GM21367 (cell line): Measurements from ENCODE around the gene SETDB1.

ENCODE experiments used
- ATAC-seq: cut with Tn5 transposase; IDR thresholded peaks from one replicate; pipeline ENCODE4 v1.9.1; 2021; ENCODE audit not compliant: unreplicated experiment

SETDB1 gene

DNA sequence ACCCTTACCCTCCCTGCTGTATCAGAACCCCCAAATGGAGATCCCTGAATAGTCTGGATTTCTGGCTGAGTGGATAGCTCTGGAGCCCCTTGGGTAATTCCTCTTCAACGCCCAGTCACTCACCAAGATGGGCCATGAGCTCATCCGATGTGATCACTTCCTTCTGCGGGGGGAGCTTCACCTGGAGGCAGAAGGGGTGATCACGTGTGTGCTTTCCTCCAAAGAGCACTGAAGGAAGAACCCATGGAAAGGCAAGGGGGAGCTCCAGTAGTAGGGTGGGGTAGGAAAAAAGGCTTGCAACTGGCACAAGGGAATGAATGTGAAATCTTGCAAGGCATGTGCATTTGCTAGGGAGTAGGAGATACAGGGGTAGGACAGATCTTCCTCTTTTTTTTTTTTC is 75.4 kb downstream of the SETDB1 start:
- no peak for ATAC-seq

GRCh38 chr1:151002051-151002450 is 75.9 kb downstream of the SETDB1 start:
- no peak for ATAC-seq

DNA sequence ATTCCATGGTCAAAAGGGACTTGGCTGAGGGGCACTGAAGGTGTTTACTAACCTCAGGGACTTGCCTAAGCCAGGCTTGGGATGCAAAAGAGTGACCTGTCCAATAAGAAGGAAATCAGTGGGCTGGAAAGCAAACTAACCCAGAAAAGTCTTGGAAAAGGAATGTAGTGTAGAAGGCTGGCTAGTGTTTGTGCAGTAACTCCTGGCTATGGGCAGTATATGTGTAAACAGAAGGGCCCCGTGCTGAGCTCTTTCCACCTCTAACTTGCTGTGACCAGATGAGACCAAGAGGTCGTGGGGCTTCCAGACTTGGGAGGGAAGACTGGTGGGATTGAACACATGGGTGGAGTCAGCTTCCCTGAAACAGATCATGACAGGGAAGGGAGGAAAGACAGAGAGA is 76.4 kb downstream of the SETDB1 start:
- no peak for ATAC-seq

DNA sequence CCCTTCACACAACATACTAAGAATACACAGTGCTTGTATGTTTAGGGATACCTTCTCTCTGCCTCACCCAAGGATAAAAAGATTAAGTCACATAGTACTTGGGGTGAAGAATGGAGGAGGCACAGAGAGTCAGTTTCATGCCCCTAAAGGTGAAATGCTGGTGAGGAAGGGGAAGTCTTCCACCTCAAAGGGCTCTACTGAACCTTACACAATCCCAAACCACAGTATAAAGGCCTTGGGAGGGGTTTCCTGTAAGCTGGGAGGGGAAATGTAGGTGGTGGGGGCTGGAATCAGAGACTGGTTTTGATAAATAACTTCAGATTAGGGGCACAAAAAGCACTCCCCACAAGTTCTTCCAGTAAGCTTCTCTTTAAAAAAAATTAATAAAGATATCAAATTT is 77.0 kb downstream of the SETDB1 start:
- ATAC-seq: no peak

DNA sequence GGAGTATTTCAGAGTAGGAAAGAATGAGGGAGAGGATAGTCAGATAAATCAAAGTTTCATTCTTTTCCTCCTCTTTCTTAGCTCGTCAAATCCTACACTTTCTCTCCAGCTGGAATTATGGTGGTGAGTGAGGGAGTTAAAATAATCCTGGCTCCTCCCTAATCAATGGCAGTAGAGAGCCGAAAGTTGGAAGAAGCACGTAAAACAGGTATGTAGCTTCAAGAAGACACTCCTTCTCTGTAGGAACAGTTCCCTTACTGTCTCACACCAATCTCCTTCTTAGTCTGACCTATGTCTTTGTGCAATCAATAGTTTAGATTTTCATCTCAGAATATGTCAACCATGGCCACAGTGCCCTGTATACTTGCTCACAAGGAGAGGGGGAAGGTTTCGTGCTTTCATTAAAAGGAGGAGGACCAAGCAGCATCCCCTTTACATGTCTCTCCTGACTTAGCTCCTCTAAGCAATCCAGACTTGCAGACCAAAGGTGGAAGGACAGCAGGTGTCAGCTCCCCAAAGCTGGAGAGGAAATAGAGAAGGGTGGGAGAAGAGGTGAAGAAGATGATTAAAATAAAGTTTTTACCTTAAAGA is 79.7 kb downstream of the SETDB1 start:
- ATAC-seq: no peak

DNA sequence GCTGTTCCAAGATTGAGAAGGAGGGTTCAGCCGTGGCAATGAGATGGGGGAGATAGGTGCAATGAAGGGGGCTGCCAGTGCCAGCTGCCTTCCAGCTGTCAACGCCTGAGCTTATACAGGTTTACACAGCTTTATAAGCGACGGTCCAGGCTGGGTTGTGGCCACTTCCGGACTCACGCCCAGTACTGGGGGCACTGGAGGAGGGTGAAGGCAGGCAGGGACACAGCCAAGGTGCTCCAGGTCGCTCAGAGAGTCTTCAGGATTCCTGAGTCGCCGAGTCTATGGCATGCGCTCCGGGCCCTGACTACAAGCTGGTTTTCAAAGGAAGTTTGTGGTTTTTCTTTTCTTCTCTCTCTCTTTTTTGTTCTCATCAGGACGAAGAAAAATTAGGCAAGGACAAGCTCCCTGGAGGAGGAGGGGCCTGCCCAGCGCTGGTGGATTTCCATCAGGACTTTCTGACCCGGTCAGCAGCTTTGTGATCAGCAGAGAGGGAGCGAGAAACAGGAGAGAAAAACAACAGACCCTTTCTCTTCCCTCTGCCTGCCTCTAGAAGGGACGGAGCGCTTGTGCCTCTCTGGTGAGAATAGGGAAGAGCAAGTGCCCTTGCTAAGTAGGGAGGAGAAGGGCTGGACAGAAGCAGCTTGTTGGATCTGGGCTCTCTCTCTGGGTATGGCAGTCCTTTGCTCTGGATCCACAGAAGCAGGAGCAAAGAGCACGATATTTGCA is 80.3 kb downstream of the SETDB1 start, which contains the start of gene MINDY1:
Gene MINDY1 (minus strand): TSS at position 576 of the 726 bp plus-strand sequence. CDS start 4,285 bp downstream, outside the sequence.
- peak; percentile 43 for ATAC-seq

DNA sequence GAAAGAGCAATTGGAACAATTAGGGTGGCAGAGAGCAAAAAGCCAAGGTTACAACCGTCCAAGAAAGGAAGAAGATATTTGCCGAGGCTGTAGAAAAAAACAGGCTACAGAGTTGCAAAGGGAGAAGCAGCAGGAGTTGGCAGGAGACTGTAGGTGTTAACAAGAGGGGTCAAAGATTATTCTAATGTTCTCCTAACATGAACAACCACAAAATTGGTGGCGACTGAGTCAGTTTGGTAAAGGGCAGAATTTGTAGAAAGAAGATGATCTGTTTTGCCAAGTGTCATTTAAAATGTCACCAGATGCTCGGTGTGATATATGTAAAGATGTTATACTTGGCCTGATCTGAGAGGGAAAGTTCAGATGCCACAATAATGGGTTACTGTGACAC is 81.7 kb downstream of the SETDB1 start:
- ATAC-seq: peak; percentile 3

- ATAC-seq: peak; percentile 55
These were observed 82.4 kb downstream of the SETDB1 start, which contains the start of gene PRUNE1 for GRCh38 chr1:151008244-151009205. TSS of gene PRUNE1 (plus strand) at chr1:151008449. CDS start at chr1:151008633, 184 bp downstream.

DNA sequence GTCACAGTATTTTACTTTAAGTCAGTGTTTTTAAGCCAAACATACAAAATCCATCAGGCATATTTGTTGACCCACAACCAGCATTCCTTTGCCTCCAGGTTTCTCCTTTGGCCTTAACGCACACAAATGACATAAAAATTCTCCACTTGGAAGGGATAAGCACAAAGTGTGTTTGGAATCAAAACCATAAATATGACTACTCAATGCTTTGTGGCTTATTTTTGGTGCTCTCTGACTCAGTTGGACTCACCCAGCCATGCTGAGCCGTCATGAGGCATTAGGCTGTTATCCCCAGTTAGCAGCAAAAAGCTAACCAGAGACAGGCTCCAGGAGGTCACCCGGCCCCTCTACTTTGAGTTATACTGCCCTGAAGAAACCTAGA is 83.0 kb downstream of the SETDB1 start:
- no peak for ATAC-seq

DNA sequence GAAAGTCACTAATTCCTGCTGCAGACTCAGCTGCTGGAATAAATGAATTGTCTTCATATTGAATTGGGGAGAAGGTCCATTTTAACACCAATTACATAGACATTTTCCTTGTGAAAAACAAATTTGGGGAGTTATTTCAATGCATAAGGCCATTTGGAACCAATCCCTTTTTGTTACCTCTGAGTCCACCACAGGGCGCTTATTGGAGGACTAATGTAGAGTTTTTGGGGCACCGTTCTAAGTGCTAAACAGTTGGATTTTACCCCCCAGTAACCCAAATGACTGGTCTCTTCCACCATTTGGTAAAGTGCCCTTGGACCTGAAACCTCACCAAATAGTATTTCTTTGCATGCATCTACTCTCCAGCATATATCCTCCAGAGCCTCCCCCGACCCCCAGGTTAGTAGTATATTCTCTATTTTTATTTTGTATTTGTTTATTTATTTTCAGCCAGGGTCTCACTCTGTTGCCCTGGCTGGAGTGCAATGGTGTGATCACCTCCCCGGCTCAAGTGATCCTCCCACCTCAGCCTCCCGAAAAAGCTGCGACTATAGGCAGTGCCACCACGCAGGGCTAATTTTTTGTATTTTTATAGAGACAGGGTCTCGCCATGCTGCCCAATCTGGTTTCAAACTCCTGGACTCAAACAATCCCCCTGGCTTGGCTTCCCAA is 83.6 kb downstream of the SETDB1 start:
- no peak for ATAC-seq

DNA sequence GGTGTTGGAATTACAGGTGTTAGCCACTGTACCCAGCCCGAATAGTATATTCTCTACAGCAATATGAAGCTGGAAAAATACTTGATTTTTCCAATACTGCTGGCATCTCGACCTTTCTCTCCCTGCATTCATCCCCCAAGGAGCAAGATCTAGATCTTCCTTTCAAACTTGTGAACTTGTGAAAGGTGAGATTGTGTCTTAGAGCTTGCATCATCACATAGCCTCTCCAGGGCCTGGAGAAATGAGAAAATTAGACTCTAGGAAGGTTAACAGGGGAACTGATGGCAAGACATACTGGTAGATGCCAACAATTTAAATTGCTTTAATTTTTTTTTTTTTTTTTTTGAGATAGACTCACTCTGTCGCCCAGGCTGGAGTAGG is 84.2 kb downstream of the SETDB1 start:
- ATAC-seq: no peak

DNA sequence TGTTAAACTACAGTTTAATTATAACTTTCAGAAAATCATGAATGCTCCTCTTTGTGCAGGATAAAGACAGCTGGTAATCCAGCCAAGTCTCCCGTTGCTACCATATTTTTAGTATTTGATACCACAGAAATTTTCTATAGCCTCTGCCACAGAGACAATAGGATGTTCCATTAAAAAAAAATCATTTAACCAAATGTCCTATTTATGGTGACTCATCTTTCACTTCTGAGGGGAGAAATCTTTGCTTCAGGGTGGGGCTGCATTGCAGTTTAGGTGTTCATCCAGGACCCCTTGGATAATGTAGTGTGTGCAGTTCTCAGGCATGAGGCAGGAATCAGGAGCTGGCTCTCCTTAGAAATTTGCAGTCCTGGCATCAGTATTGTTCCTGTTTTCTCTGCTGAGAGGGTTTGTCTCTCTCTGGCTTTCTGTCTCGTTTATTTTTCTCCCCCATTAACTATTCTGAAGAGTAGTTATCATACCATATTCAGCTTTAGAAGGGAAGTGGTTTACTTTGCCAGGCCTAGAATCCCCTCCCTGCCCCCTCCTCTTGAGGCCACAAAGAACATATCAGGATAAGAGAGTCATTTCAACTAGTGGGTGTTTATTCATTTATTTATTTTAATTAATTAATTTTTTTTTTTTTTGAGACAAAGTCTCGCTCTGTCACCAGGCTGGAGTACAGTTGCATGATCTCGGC is 85.1 kb downstream of the SETDB1 start:
- no peak for ATAC-seq

GRCh38 chr1:151012684-151013471 is 86.7 kb downstream of the SETDB1 start:
- ATAC-seq: no peak

DNA sequence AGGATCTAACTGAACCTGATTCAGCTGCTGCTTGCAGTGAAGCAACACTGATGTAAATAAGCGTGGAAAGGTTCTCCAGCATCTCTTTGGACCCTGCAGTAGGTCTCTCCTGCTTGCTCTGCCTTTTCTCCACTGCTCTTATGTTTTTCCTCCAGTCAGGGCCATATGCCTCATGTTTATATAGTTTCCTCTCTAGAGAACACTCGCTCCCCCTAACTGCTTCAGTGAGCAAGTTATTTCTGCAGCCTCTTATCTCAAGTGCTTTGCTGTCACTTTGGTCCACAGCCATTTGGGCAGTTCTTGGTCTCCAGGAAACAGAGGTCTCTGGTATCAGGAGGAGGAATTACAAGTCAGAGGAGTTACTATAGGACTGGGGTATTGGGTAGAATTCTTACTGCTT is 87.4 kb downstream of the SETDB1 start:
- ATAC-seq: no peak
